Esophagus muscularis mucosa (tissue), 4 donors: ENCODE measurements around the gene ZNF610. TPM values are rescaled to one million over a fixed set of nuclear protein-coding genes. Genes with fewer than 3 reads are reported as not detected.

ENCODE experiments used
- DNase-seq: peaks from one replicate; pipeline ENCODE4 v3.0.0-alpha.2; 2017; ENCODE audit errors: extremely low spot score
- H3K27ac ChIP-seq, 4 donors: fragments of 200-600 bp; sonication (generic); replicated peaks in 1 of 4; 1 replicate in 3 of 4; 2 replicates in 1 of 4; pipeline ENCODE4 v1.5.1; 2016 to 2019; ENCODE audit warnings: mild to moderate bottlenecking in 1 of 4
- H3K27me3 ChIP-seq, 4 donors: fragments of 200-600 bp; sonication (generic); one replicate each; pipeline versions ENCODE4 v1.5.1 to v1.6.0; 2016 to 2019
- H3K36me3 ChIP-seq, 4 donors: fragments of 200-600 bp; sonication (generic); one replicate each; pipeline ENCODE4 v1.5.1; 2016 to 2019
- H3K4me1 ChIP-seq, 4 donors: fragments of 200-600 bp; sonication (generic); one replicate each; pipeline ENCODE4 v1.5.1; 2016 to 2019
- H3K4me3 ChIP-seq, 4 donors: fragments of 200-600 bp; sonication (generic); 1 replicate in 2 of 4; 2 replicates in 2 of 4; pipeline ENCODE4 v1.5.1; 2016 to 2019; ENCODE audit warnings: mild to moderate bottlenecking in 4 of 4, moderate library complexity in 1 of 4
- H3K9me3 ChIP-seq, 4 donors: fragments of 200-600 bp; sonication (generic); 1 replicate in 3 of 4; 2 replicates in 1 of 4; pipeline ENCODE4 v1.5.1; 2016 to 2019
- CTCF ChIP-seq, 3 experiments: fragments of 200-600 bp in 2 of 3; fragments of 450-650 bp in 1 of 3; sonication (generic) in 2 of 3; IDR thresholded peaks; one replicate each; pipeline ENCODE4 v1.5.1; 2017 to 2019; ENCODE audit warnings: antibody characterized with exemption in 3 of 3, mild to moderate bottlenecking in 2 of 3, moderate library complexity in 1 of 3
- EP300 ChIP-seq: sonication (generic); formaldehyde crosslinking; IDR thresholded peaks from one replicate; pipeline ENCODE4 v1.6.1; 2017; ENCODE audit warnings: antibody characterized with exemption
- POLR2A ChIP-seq: fragments of 450-650 bp; IDR thresholded peaks from one replicate; pipeline ENCODE4 v1.6.1; 2017; ENCODE audit warnings: antibody characterized with exemption, moderate library complexity, mild to moderate bottlenecking, low read depth
- POLR2AphosphoS5 ChIP-seq, 2 donors: sonication (generic); formaldehyde crosslinking; IDR thresholded peaks; one replicate each; pipeline ENCODE4 v1.6.1; 2017; ENCODE audit warnings: antibody characterized with exemption in 2 of 2
- WGBS: methylation state at CpG from one replicate; pipeline ENCODE4 v1.1.5; 2018; 5-methylcytosine and 5-hydroxymethylcytosine counted together
- intact Hi-C: fragments of 100-400 bp; cut with DNase I; formaldehyde crosslinking; loops from one replicate; pipeline ENCODE4 v1.15.1; 2023
- total RNA-seq, 4 donors: library from RNA; depleted of rRNA; stranded (reverse); fragments of >200 nt; gene quantifications; one replicate each; pipeline versions ENCODE4 v1.1.0 to v1.2.1, GENCODE V29; 2016

Gene ZNF610
- total RNA-seq, 4 donors from 2014 or later: 1.3 to 3.2 (median 2.2) TPM

GRCh38 chr19:52297601-52298364, 38.3 kb upstream of the ZNF610 start:
- H3K9me3 ChIP-seq: peaks cover 0 to 9% (median 4%) of the 10 kb centered on the region in 4 donors
- peaks cover 24 to 41% (median 36%) of the 10 kb centered on the region in 4 donors for H3K36me3 ChIP-seq
- peak overlapping the region; percentile 86 to 89 (median 86) for H3K4me3 ChIP-seq
- no peak for DNase-seq
- no peaks in the 10 kb centered on the region for H3K27me3 ChIP-seq
- 17% methylated on average over 18 of the region's 18 CpGs for whole genome bisulfite sequencing
- TF ChIP-seq POLR2AphosphoS5 (IDR thresholded peaks at IDR 0.05) (no peak), POLR2A (no peak), EP300 (no peak), CTCF (IDR thresholded peaks at IDR 0.05) (no peak)
- peak overlapping the region; percentile 89 to 97 (median 94) for H3K27ac ChIP-seq
- intact Hi-C loops: loop anchor here (1.0 kb wide), 1 partner anchor 28 kb away; the partner anchor contains the start of gene ZNF766
- peaks cover 15 to 21% (median 19%) of the 10 kb centered on the region in 4 donors for H3K4me1 ChIP-seq

GRCh38 chr19:52307275-52307674, 28.8 kb upstream of the ZNF610 start:
- Histone ChIP-seq H3K4me1 (no peaks in the 10 kb centered on the region), H3K36me3 (peaks cover 84 to 98% (median 92%) of the 10 kb centered on the region in 4 donors), H3K9me3 (peaks cover 0 to 98% (median 93%) of the 10 kb centered on the region in 4 donors), H3K27ac (no peak overlapping the region), H3K4me3 (no peak overlapping the region), H3K27me3 (no peaks in the 10 kb centered on the region)
- intact Hi-C loops: no loop called here
- TF ChIP-seq POLR2AphosphoS5 (IDR thresholded peaks at IDR 0.05) (no peak), CTCF (IDR thresholded peaks at IDR 0.05) (no peak), EP300 (no peak), POLR2A (no peak)
- DNase-seq: no peak
- 97% methylated on average over 10 of the region's 10 CpGs for WGBS

GRCh38 chr19:52322429-52322828, 13.6 kb upstream of the ZNF610 start:
- no peak for DNase-seq
- Histone ChIP-seq H3K4me1 (no peaks in the 10 kb centered on the region), H3K27ac (no peak overlapping the region), H3K27me3 (no peaks in the 10 kb centered on the region), H3K9me3 (peaks cover 61 to 100% (median 100%) of the 10 kb centered on the region in 4 donors), H3K36me3 (peaks cover 54 to 63% (median 58%) of the 10 kb centered on the region in 4 donors), H3K4me3 (no peak overlapping the region)
- 94% methylated on average over 6 of the region's 6 CpGs for WGBS
- intact Hi-C loops: no loop called here
- TF ChIP-seq EP300 (no peak), POLR2AphosphoS5 (IDR thresholded peaks at IDR 0.05) (no peak), POLR2A (no peak), CTCF (IDR thresholded peaks at IDR 0.05) (no peak)

GRCh38 chr19:52331757-52332156, 4.3 kb upstream of the ZNF610 start:
- intact Hi-C loops: no loop called here

More at GRCh38 chr19:52331757-52332156, 4.3 kb upstream of the ZNF610 start:
- Histone ChIP-seq H3K27me3 (no peaks in the 10 kb centered on the region), H3K4me3 (no peak overlapping the region), H3K36me3 (no peaks in the 10 kb centered on the region), H3K4me1 (peaks cover 2 to 8% (median 4%) of the 10 kb centered on the region in 4 donors), H3K9me3 (peaks cover 0 to 88% (median 80%) of the 10 kb centered on the region in 4 donors), H3K27ac (no peak overlapping the region)
- no peak for TF ChIP-seq CTCF (IDR thresholded peaks at IDR 0.05)
- TF ChIP-seq POLR2A: no peak
- TF ChIP-seq POLR2AphosphoS5 (IDR thresholded peaks at IDR 0.05): no peak
- no peak for TF ChIP-seq EP300
- DNase-seq: no peak
- WGBS: 96% methylated on average over 10 of the region's 10 CpGs
